Left forelimb (tissue), 1 donor: Measurements from ENCODE around the gene TMEM213.

Experiments
- DNase-seq: peaks from one replicate; pipeline ENCODE4 v3.0.0-alpha.2; 2018; ENCODE audit warnings: low spot score

The TMEM213 gene

DNA sequence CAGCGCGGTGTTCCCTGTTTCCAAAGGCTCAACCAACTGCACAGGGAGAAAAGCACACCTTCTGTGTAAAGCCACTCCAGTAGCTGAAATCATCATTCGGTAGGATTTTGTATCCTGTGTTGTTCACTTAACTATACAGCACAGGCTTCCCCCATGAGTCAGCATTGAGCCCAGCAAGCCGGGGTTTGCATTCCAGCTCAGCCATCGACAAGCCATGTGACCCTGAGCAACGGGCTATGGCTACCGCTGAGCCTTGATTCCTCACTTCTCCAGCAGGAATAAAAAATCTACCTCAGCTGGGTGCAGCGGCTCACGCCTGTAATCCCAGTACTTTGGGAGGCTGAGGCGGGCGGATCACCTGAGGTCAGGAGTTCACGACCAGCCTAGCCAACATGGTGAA, 44.3 kb downstream of the TMEM213 start:
- no peak for DNase-seq

DNA sequence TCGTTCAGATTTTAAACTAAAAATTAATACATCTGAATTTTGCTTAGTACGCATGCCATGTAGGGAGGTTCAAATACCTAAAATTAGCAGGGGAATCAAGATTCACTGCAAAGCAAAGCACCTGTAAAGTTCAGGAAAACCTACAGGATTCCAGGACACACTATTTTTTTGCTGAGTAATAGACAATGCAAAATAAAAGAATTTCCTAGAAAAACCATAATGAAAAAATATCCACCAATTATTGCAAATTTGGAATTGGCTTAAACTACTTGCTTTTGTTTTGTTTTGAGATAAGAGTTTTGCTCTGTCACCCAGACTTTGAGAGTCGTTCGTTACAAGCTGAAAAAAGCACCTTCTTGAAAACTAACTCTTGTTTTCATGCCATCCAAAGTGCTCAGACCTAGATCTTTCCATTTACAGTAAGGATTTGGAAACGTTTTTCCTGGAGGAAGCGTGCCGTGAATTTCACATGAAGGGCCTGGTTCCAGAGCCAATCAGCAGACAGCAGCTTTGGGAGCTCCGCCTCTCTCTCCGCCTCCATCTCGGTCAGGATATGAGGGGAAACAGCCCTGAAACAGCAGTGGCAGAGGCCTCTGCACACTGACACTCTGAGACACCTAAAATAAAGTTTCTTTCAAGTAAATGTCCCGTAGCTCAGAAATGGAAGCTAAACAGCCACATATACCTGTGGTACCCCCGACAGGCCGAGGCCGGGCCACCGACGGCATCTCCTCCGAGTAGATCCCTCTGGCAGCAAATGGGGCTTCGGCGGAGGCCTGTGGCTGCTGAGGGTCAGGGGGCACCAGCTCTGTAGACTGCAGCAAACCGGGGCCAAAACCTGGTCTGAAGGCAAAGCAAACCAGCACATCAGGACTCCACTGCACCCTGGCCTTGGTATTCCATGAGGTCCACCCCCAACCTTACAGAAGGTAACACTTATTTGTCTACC, 46.1 kb downstream of the TMEM213 start:
- no peak for DNase-seq

DNA sequence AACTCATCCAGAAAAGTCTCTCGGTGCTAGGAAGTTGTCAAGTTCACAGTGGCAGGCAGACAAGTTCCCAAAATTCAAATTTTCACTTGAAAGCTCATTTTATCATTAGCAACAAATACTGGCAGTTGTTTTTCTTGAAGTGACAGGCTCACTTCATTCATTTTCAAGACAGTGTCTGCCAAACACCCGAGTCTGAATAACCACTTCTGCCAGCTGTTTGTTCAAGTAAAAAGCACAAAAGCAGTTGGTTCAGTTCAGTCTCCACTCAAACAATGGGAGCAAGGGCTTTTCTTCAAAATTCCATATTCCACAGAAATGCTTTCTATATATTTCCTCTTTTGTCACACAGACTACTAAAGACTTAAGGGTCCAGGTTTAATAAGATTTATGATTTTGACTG, 47.9 kb downstream of the TMEM213 start:
- DNase-seq, result no peak

DNA sequence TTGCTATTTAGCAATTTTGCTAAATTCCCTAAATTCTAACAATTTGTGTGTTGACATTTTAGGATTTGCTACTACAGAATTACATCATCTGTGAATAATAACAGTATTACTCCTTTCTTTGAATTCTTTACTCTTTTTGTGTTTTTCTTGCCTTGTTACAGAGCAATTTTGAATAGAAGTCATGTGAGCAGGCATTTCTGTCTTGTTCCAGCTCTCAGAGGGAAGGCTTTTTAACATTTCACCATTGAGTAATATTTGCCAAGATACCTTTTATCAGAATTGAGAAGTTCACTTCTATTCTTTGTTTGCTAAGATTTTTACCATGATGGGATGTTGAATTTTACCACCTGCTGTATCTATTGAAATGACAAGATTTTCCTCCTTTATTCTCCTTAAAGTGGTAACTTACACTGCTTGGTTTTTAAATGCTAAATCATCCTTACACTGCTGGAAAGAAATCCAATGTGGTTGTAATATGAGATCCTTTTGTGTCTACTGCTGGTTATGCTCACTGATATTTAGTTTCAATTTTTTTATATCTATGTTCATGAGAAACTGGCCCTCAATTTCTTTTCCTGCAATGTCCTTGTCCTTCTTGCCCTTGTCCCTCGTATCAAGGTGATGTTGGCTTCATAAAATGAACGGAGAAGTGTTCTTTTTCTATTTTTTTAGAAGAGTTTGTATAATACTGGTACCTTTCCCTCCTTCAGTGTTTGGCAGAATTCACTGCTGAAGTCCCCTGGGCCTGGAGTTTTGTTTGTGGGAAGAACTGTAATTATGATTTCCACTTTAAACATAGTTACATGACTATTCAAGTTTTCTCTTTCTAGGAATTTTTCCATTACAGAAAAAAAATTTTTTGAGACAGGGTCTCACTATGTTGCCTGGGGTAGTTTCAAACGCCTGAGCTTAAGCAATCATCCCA, 50.5 kb downstream of the TMEM213 start:
- no peak for DNase-seq

DNA sequence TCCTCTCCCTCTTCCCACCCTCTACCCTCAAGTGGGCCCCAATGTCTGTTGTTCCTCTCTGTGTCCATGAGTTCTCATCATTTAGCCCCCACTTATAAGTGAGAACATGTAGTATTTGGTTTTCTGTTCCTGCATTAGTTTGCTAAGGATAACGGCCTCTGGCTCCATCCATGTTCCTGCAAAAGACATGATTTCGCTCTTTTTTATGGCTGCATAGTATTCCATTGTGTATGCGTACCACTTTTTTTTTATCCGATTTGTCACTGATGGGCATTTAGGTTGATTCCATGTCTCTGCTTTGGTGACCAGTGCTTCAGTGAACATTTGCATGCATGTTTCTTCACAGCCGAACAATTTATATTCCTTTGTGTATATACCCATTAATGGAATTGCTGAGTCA, 51.9 kb downstream of the TMEM213 start:
- no peak for DNase-seq

DNA sequence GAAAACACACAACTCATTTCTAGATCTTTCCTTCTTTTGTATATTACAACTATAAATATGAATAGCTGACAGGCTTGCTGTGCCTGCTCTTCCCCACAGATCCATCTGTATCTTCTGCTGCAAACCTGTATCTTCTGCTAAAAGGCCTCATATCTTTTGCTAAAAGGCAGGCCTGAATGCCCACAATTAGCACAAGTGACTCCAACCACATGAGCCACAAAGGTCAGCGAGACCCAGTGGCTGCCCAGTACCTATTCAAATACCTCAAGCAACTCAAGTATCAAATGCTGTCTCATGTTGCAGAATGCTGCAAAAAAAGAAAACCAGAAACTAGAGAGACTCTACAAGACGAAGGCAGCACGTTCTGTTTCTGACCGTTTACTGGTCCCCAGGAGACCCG, 54.7 kb downstream of the TMEM213 start:
- DNase-seq, result no peak

DNA sequence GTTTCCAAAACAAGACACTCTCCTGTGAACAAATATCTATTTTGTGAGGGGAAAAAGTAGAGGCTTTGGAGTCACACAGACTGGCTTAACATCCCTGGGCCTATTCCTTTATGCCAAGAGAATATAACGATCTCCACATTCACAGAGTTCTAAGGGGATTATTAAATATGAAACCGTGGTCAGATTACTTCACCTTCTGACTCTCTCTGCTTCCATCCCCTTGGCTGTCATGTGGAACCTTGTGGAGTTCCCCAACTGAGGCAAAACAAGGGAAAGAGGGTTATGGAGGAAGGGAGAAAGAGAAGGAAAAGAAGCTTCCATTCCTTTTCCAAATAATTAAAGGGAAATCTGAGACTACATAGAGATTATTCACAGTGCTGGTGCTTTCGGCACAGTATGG, 55.7 kb downstream of the TMEM213 start:
- no peak for DNase-seq

DNA sequence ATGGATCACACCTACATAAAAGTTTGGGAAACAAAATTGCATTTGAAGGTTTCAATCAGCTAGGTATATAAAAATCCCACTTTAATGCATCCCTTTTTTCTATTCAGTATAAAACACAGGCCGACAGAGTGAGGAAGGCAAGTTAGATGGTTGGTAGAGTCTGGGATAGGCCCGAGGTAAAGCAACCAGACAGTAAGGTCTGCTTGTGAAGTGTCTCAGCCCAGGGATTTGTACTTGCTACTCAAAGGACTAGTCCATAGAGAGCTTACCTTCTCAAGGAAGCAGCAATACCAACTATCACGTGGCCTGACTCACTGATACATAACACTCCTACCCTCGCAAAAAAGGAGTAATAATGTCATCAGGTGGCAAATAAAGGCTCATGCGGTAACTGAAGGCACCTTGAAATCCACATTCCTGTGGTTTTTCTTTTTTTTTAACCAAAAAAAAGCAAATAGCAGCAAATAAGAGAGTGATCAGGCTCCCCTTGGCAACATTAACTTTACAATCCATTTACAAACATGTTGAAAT, 56.4 kb downstream of the TMEM213 start:
- DNase-seq, result no peak

DNA sequence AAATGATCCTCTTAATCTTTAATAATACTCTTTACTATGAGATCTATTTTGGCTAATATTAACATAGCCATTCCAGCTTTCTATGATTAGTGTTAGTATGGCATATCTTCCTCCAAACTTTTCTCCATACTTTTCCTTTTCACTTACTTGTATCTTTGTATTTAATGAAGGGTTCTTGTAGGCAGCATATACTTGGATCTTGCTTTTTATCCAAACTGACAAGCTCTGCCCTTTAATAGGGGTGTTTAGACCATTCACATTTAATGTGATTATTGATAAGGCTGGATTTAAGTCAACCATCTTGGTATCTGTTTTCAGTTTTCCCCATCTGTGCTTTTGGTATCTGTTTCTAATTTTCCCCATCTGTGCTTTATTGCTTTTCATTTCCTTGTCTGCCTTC, 59.9 kb downstream of the TMEM213 start:
- DNase-seq, result no peak

DNA sequence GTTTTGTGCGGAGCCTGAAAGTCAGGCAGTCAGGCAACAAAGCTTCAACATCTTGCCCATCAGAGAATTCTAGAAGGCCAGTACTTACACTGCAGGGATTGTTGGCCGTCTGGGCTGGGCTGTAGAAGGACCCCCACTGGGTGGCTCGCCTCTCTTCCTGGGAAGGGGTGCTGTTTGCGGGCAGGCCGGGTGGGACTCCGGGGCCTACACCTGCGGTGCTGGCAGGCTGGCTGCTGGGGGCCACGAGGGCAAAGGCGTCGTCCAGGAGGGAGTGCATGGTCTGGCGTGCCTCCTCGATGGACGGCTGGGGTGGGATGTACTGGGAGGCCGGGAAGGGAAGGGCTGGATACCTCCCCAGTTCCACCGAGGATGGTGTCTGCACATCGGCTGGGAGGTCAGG, 63.3 kb downstream of the TMEM213 start:
- no peak for DNase-seq

DNA sequence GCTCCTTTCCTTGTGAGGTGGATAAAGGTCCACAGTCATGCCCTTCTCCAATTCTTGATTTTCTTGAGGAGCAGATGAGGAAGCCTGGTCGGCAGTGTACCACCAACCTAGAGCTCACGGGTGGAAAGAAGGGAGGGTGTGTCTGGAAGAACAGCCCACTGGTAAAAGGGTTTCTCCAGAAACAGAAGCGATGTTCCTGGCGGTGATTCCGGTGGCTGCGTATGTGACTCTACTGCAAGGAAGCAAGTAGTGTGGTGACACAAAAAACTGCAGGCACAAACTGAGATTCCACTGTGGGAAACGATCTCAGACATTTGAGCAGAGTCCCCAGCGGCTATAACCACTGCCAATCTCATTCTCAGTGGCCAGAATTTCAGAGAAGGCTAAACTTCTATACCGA, 66.1 kb downstream of the TMEM213 start:
- DNase-seq, result no peak

DNA sequence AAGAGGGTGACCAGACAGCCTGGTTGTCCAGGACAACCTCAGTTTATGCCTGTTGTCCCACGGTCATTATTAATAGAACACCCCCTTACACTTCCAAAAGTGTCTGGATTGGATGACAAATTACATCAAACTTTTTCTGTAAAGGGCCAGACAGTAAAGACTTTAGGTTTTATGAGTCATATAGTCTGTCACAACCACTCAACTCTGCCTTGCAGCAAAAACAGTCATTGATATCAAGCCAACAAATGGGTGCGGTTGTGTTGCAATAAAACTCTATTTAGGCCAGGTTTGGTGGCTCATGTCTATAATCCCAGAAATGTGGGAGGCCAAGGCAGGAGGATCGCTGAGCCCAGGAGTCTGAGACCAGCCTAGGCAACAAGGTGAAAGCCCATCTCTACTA, 66.9 kb downstream of the TMEM213 start:
- no peak for DNase-seq

DNA sequence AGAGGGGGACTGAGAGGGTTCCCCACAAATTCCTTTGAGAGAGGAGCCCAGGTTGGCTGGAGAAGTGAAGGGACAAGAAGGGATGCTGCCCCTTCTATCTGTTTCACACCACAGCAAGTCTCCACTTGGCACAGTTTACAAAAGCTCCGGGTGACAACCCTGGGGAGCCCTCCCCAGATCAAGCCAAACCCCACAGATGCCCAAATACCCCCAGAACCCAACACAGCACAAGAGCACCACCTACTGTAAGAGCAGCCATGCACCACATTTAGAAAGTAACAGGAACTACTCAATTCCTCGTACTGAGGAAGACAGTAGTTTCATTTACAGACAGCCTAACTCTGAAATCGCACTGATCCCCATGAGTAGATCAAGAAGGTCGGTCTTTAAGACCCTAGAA, 68.0 kb downstream of the TMEM213 start:
- no peak for DNase-seq

DNA sequence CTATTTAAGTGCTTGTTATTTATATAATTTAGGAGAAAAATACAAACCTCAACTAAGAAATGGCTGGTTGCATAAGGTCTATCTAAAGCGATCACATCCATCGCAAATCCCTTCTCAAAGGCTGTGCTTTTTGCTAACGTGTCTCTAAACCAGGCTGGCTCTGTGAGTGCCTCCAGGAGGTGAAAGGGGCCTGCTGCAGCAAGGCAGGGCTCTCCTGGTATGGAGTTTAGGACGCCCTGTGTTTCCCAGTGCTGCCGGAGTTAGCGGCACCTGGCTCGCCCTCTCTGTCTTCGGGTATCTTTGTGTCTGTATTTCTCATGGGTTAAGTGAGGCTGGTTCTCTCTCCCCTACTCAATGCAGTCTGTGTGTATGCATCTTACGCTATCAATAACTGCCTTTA, 68.6 kb downstream of the TMEM213 start:
- no peak for DNase-seq

DNA sequence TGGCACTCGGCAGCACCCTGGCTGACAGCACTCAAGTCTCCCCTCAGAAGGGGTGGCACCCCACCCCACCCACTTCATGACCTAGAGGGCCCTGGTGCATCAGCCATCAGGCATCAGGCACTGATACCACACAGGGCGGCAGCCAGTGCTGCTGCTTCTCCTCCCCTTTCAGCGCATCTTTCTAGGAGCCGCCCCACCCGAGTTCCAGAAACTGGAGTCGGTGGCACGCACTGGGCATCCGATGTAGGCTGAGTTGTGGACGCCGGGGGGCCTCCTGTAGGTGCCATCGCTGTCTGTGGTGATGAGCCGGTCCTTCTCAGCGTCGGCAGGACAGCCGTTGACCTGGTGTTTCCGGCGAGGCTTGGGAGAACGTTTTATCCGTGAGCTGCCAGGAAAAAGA, 70.0 kb downstream of the TMEM213 start:
- no peak for DNase-seq

DNA sequence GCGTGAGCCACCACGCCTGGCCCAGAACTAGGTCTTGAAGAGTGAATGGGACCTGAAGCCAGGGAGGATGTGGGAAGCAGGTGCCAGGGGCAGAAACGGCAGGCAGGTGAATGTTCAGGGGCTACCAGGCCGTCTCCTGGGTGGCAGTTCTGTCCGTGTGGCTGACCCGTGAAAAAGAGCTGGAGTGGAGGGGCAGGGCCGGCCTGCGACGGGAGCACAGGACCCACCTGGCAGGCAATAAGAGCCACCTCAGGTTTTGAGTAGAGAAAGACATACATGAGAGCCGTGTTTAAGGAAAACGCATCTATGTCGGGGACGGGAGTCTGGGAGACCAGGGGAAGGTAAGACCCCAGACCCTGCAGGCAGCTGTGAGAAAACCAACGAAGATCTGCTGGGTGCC, 70.9 kb downstream of the TMEM213 start:
- DNase-seq, result no peak

DNA sequence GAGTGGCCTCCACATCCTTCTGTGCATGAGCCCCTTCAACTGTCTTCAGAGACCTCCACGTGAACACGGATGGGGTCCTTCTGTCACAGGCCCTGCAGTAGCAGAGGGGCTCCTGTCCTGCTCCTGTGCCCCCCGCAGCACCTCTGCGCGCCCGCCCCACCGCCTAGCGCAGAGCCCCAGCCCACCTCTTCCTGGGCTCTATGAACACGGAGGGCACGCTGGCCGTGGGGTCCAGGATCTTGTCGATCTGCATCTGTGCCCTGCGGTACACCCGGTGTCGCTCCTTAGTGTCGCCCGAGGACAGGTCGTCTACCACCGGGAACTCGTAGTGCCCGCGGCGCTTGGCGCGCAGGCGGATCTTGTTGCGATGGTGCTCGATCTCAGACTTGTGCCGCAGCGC, 71.6 kb downstream of the TMEM213 start:
- DNase-seq, result no peak

DNA sequence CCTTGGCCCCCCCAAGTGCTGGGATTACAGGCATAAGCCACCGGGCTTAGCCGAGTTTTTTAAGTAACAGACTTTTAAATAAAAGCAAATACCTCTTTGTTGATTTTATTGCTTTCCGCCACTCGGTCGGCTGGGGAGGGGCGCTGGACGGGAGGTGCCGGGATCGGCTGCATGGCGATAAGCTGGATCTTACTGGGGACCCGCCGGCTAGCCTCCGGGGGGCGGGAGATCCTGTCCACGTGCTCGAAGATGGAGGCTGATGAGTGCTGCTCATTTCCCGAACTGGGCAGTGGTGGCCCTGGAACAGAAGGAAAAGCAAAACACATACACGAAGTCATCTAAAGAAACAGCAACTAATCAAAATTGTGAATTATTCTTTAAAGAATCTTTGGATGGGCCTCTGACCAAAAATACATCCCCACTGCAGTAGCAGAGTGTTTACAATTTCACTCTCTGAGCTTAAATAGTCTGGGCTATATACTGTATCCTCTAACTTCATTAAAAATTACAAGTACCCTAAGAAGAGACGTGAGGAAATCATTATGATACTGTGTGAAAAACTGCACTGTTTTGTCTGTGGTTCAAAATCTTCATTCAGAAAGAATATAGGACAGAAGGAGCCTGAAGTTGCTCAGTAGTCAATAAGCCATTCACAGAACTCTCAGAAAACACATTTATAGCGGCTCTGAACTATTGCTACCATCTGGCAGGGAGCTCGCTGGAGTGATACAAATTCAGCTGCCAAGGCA, 73.4 kb downstream of the TMEM213 start:
- DNase-seq, result no peak

DNA sequence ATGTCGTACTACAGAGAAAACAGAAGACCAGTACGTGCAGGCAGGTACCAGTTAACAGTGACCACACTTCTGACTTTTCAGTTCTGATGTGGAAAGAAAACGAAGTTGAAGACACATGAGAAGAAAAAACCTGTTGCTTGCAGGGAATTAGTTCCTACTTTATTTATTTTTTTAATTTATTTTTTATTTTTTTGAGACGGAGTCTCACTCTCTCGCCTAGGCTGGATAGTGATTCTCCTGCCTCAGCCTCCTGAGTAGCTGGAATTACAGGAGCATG, 74.0 kb downstream of the TMEM213 start:
- no peak for DNase-seq

DNA sequence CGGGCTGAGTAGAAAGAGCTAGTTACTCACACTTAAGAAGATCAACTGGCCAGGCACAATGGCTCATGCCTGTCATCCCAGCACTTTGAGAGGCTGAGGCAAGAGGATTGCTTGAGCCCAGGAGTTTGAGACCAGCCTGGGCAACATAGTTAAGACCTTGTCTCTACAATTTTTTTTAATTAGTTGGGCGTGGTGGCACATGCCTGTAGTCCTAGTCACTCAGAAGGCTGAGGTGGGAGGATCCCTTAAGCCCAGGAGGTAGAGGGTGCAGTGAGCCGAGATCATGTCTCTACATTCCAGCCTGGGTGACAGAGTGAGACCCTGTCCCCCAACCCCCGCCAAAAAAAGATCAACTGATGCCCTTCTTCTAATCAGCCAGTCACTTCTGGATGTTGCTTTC, 74.8 kb downstream of the TMEM213 start:
- DNase-seq, result no peak

DNA sequence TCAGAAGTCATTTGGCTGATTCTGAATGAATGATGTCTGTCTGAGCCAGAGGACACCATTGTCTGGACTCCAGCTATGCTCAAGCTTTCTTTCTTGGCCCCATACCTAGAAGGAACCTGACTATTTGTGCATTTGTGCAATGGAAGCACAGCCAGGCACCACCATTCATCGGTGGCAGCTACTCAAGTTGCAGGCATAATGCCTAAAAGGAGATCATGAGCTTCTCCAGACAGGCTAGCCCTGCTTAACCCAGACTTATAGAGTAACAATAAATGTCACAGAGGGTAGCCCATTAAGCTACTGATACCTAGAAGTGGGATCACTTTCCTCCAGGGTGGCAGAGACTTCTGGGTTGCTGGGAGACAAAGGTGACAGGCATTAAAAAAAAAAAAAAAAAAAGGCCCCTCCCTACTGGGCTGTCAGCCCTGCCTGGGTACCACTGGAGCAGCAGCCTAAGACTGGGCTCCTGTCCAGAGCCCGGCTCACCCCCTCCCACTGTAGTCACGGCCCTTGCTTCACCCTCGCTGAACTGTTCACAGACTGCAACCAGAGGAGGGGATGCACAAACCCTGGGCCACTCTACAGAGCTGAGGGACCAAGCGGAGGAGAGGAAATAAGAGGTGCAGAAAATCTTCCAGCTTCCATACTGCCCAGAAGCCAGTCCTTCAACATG, 75.6 kb downstream of the TMEM213 start:
- DNase-seq, result no peak

DNA sequence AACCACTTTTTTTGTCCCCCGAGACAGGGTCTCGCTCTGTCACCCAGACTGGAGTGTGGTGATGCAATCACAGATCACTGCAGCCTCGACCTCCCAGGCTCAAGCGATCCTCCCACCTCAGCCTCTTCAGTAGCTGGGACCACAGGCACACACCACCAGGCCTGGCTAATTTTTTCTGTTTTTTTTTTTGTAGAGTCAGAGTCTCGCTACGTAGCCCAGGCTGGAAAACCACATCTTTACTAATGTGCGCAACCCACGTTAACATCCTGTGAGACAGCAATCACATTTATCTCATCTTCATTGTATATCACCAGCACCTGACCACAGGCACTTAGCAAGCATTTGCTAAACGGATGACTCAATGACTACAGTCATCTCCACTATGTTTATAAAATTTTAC, 78.0 kb downstream of the TMEM213 start:
- no peak for DNase-seq
